Fibroblast of skin of abdomen (primary cell): Measurements from ENCODE around the gene PKN1.

Source experiments
- DNase-seq: peaks from one replicate; pipeline ENCODE4 v3.0.0-alpha.2; 2013

Gene PKN1

GRCh38 chr19:14406645-14407401, 26.3 kb upstream of the PKN1 start:
- no peak for DNase-seq

DNA sequence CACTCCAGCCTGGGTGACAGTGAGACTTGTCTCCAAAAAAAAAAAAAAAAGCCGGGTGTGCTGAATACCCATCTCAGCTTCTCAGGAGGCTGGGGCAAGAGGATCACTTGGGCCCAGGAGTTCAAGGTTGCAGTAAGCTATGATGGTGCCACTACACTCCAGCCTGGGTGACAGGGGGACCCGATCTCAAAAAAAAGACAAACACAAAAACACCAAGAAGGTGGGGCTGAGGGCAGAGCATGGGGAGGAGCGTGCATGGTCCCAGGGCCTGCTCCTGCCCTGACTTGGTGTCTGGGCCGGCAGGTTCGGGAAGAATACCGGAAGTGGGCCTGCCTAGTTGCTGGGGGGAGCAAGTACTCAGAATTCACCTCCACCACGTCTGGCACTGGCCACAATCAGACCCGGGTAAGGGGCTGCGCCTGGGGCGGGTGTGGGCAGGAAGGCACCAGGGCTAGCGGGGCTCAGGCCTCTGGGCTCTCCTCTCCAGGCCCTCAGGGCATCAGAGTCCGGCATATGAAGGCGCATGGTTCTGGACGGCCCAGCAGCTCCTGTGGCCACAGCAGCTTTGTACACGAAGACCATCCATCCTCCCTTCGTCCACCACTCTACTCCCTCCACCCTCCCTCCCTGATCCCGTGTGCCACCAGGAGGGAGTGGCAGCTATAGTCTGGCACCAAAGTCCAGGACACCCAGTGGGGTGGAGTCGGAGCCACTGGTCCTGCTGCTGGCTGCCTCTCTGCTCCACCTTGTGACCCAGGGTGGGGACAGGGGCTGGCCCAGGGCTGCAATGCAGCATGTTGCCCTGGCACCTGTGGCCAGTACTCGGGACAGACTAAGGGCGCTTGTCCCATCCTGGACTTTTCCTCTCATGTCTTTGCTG, 25.3 kb upstream of the PKN1 start:
- DNase-seq: no peak

GRCh38 chr19:14408491-14409145, 24.5 kb upstream of the PKN1 start:
- no peak for DNase-seq

DNA sequence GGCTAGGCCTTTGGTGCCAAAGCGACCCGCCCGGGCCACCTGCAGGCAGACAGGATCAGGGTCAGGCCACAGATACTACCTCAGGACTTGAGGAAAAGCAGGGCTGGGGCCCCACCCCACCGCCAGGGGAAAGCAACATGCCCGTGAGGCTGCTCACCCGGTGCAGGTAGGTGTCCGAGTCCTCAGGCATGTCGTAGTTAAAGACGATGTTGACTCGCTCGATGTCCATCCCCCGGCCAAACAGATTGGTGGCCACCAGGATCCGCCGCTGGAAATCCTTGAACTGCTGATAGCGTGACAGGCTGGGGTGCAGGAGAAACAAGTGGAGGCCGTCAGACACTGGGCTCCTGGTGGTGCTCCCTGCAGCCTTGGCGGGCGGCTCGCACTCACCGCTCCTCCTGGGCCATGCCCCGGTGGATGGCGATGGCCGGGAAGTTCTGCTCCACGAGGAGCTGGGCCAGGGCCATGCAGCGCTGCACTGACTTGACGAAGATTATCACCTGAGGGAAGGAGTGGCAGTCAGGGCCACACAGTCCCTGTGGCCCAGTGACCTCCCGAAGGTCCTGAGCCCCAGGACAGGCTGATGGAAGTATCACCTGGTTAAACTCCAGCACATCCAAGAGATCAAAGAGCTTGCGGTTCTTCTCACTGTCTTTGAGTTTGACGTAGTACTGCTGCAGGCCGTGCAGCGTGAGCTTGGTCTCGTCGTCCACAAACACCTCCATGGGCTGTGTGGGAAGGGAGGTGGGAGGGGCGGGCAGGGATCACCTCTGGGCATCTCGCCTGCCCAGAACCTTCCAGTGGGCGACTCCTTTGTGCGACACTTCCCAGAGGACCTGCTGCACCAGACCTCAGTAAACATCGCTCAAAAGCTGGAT, 23.7 kb upstream of the PKN1 start:
- no peak for DNase-seq

DNA sequence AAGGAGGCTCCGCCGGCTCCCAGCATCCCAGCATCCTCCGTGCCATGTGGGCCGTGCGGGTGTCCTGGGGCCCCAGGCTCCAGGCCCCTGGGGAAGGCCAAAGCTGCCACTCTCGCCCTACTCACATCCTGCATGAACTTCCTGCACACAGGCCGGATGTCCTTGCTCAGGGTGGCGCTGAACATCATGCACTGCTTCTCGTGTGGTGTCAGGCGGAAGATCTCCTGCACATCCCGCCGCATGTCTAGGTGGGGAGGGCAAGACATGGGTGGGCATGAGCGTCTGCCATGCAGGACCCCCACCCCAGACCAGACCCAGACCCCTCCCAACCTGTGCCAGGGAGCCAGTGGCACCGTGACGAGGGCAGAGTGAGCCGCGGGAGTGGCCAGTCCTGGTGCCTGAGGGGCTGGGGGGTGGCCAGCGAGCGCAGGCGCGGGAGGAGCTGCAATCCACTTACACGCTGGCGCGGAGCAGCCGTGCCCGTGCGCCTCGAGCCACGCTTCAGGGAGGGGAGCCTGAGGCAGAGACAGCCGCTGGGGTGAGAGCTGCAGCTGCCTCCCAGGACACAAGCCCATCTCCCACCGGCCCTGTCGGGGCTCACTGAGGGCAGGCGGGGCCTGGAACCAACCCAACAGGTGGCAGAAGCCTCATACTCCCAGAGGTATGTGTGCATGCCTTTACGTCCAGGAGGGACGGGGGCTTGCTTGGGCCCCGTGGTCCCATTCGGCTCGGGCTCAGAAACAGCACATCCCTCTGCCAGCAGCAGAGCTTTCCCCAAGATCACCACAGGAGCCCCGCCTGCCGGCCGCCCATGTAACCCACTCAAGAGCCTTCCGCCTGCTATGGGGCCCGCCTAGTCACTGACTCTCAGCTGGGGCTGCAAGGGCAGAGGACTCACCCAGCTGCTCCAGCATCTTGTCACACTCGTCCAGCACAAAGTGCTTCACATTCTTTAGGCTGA, 22.7 kb upstream of the PKN1 start:
- no peak for DNase-seq

GRCh38 chr19:14411161-14411937, 21.8 kb upstream of the PKN1 start:
- no peak for DNase-seq

- DNase-seq: no peak
These were observed 21.2 kb upstream of the PKN1 start for GRCh38 chr19:14411938-14412245.

DNA sequence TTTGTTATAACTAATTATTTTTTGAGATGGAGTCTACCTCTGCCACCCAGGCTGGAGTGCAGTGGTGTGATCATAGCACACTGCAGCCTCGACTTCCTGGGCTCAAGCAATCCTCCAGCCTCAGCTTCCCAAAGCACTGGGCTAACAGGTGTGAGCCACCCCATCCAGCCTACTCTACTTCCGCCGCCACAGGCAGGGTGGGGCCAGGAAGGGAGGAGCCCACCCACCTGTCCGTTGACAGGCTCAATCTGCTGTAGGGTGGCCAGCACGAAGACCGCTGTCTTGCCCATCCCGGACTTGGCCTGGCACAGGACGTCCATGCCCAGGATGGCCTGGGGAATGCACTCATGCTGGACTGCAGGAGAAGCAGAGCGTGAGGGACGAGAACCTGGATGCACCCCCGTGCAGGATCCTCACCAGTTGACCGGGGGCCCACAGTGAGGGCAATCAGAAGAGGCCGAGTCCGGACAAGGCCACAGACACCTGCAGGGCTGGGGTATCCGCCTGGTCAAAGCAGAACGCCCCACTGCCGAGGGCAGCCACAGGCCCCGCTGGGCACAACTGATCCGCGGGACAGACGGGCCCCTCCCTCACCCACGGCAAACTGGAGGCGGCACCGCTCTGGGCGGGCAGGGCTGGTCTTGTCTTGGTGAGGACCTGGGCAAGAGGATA, 20.6 kb upstream of the PKN1 start:
- DNase-seq: no peak

DNA sequence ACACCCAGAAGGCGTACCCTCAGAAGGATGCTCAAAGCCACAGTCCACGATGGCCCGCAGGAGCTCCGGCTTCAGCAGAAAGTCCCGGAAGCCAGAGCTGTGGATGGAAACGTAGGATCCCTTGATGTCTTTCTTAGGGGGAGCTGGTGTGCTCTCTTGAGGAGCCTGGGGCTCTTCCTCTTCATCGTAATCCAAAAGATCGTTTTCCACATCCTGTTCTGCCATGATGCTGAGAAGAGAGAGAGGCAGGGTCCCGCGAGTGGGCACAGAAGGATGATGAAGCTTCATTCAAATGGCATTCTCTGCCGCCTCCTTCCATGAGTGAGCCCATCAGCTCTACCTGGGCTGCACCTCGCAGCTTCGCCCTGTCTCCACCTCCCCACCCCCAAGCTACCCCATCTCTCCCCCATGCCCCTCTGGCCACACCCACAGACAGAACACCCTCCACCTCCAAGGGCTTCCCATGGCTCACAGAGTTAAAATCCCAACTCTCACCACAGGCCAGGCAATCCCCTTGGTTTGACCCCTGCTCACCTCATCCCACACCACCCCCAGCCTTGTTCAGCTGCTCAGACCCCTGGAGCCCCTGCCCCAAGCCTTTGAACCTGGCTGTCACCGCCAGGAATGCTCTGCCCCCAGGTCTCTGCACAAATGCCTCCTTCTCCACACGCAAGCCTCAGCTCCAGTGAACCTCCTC, 20.0 kb upstream of the PKN1 start:
- no peak for DNase-seq

GRCh38 chr19:14413693-14414181, 19.4 kb upstream of the PKN1 start:
- DNase-seq: peak; percentile 45

GRCh38 chr19:14414926-14415690, 18.0 kb upstream of the PKN1 start:
- DNase-seq: no peak

DNA sequence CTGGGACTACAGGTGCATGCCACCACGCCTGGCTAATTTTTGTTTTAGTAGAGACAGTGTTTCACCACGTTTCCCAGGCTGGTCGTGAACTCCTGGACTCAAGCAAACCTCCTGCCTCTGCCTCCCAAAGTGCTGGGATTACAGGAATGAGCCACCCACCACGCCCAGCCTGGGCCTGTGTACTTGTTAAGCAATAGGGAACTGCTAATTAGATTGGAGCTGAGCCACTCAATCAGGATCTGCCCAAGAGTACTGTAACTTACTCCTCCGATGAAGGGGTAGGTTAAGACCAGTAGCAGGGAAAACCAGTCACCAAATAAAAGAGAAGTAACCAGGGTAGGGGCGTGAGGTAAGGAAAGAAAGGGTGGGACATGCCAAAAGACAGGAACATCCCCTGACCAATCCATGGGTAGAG, 16.3 kb upstream of the PKN1 start:
- no peak for DNase-seq

- DNase-seq: no peak
These were observed 14.3 kb upstream of the PKN1 start for GRCh38 chr19:14418856-14419105.

GRCh38 chr19:14419106-14419813, 13.8 kb upstream of the PKN1 start, which contains the start of gene DDX39A:
Gene DDX39A, minus strand, starts transcription at chr19:14419341. Its CDS starts 6,121 bp downstream, at chr19:14413220.
- DNase-seq: peak; percentile 100

- DNase-seq: no peak
These were observed 7.4 kb upstream of the PKN1 start for GRCh38 chr19:14425696-14426138.

- no peak for DNase-seq
These were observed 5.6 kb upstream of the PKN1 start for GRCh38 chr19:14427461-14427860.

DNA sequence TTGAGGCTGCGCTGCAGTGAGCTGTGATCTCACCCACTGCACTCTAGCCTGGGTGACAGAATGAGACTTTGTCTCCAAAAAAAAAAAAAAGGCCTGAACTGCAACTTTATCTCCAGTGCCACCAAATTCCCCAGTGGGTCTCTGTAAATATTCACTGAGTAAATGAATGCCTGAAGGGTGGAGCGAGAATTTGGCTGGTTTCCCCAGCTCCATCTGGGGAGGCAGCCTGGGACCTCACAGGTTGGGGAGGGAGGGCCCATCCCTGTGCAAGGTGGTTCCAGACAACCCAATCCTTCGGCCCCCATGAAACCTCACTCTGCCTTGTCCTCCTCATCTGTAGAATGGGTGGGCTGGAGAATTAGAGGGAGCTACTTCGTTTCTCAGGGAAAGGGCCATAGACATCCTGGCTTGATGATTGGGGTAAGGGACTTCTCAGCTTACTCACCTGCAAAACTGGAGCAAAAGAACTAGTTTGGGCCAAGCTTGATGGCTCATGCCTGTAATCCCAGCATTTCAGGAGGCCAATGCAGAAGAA, 4.2 kb upstream of the PKN1 start:
- no peak for DNase-seq
